HG03432 (cell line): ENCODE results near the gene TMEM183A.

Experiments used
- ATAC-seq: cut with Tn5 transposase; IDR thresholded peaks from one replicate; pipeline ENCODE4 v1.9.1; 2021; ENCODE audit warnings: mild to moderate bottlenecking, moderate library complexity; ENCODE audit not compliant: unreplicated experiment

The TMEM183A gene

DNA sequence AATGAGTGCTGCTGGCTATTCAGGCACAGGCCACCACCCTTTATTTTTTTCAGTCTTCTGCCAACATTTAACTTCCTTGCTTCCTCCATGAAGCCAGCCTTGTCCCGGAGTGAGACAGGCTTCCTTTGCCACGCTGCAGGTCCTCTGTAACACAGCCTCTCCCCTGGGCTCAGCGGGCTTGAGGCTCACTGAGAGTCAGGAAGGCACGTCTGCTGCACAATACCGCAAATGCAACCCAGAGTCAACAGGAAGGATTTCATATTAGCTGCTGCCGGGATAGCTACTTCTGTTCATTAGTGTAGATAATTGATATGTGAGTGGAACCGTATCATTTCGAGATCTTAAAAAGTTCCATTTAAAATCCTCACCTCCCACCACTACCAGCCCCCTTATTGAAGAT lies 56.1 kb downstream of the TMEM183A start:
- no peak for ATAC-seq

DNA sequence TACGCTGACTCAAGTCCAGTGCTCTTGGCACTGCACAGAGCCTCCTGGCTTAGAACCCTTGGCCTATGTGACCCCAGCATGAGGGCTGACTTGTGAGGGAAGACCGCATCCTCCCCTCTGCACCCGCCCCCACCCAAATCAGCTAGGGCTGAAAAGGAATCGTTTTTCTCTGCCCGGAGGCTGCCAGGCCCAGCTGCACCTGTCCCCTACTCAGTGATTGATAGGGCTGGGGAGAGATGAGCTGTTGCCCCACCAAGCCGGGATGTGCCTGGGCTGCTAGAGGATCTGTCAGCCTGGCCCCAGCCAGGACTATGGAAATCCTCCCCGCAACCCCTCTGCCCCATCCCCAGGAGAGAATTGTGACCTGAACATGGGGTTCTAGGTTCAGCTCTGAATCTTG lies 58.0 kb downstream of the TMEM183A start:
- no peak for ATAC-seq

DNA sequence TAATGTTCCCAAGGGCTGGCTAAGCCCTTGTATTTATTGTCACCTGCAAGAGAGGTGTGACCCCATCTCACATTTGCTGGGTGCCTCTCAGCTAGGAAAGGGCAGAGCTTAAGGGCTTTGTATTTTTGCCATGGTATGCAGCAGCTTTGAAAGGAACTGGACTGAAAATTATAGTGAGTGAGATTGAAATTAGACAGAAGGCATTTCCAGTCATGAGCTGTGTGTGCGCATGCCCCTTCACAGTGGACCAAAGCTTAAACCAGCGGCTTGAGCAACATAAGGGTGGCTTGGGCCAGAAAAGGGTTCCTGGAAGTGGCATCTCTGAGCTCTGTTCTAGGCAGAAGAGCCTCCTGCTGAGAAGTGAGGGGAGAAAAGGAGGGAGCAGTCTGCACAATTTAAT lies 58.8 kb downstream of the TMEM183A start:
- no peak for ATAC-seq

DNA sequence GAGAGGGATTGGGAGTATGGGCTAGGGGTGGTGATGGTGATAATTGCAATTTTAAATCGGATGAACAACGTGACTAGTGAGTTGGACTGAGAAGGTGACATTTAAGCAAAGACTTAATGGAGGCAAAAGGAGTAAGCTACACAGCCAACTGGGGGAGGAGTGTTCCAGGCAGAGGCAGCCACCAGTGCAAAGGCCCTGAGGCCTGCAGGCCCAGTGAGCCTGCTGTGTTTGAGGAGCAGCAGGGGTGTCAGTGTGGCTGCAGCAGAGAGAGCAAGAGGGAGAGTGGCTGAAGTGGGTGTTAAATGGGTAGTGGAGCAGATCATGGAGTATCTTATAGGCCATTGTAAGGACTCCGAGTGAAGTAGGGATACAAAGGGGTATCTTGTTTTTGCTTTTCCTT lies 59.8 kb downstream of the TMEM183A start:
- no peak for ATAC-seq

DNA sequence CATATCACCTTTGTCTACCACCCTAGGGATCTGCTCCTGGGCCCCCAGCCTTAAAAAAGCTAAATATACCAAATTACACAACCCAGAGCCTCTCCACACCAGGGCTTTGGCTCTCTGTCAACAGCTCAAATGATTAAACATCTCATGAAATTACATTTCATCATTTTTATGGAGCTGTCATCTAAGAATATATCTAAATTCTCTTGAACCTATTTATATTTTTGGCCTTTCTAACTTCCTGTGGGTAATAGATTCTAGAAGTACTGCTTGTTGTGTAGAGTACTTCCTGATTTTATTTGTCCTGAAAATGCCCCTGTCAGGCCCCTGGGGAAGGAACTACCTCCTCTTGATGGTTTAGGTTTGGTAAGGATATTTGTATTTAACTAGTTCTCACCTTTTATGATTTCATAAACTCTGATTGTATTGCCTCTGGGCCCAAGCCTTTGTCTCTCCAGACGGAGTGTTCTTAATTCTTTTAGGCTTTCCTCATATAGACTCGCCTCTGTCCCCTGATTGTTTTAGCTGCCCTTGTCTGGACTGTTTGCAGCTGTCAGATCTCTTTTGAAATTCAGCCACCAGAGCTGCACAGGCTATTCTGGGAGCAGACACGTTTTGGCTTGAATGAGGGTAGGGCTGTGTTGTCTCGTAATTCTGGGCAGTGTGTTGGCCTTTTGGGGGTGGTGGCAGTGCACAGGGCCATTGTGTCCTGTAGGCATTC lies 62.0 kb downstream of the TMEM183A start:
- no peak for ATAC-seq

DNA sequence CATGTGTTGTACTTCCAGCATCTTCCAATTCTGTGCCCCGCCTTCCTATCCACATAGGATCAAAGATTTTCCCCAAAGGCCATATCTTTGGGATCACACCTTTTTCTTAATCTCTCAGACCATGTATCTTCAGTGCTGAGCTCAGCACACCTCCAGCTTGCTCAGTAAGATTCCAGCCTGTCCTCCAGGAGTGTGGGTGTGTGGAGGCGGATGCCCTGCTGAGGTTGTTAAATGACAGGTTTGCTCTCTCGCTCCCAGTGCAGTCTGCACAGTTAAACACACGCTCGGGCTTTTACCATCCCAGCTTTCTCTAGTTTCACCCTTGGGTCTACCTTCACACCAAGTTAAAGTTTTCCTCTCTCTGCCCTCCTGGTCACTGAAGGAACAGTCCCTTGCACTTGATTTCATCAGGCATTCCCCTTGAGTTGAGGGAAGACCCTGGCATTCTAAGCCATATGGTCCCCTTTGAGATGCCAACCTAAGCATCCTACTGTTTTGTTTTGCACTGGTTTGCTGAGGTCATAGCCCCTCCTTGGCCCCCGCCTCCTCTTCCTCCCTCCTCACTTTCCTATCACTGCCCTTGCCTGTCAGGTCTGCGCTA lies 64.9 kb downstream of the TMEM183A start:
- ATAC-seq: no peak

DNA sequence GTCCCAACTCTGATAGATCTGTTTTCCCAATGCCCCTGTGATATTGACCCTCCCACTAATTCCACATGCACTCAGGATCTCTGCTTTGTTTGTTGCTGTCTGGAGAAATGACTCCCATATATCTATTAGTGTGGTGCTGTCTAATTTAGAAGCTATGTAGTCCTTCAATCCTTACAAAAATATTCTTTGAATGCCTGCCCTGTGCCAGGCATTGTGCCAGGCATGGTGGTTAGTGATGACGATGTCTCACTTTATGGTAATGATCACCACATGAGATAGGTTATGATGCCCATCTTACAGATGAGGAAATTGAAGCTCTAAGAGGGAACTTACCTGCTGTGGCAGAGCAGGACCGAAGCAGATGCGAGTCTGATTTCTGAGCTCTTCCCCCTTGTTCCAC lies 65.7 kb downstream of the TMEM183A start:
- no peak for ATAC-seq

DNA sequence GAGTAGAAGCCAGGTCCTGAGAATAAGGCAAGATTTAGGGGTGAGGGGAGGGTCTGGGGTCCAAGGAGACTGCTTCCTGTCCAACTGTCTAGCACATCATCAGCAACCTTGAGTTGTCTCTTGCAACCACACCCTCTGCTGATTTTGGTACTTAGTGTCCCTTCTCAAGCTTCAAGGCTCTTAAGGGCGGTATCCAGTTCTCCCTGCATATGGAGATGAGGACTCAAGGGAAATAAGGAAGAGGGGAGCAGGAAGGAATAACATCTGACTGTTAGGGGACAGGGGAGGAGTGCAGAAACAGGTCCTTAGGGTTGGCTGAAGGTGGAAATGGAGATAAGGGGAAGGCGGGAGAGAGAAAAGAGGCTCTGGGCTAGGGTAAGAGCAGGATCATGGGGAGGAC lies 66.3 kb downstream of the TMEM183A start:
- no peak for ATAC-seq
